Fibroblast of gingiva (primary cell): ENCODE measurements around the gene HNRNPH1.

Experiments
- DNase-seq: peaks from one replicate; pipeline ENCODE4 v3.0.0-alpha.2; 2011; ENCODE audit warnings: low read depth

Gene HNRNPH1

GRCh38 chr5:179605026-179605833, 18.2 kb downstream of the HNRNPH1 start:
- peak; percentile 80 for DNase-seq

GRCh38 chr5:179603308-179603707, 20.2 kb downstream of the HNRNPH1 start:
- no peak for DNase-seq

GRCh38 chr5:179601871-179602625, 21.4 kb downstream of the HNRNPH1 start:
- DNase-seq = no peak

GRCh38 chr5:179599973-179600372, 23.5 kb downstream of the HNRNPH1 start:
- DNase-seq = no peak

GRCh38 chr5:179599566-179599965, 23.9 kb downstream of the HNRNPH1 start:
- no peak for DNase-seq

GRCh38 chr5:179599100-179599499, 24.4 kb downstream of the HNRNPH1 start:
- no peak for DNase-seq

- DNase-seq = no peak
Measured at GRCh38 chr5:179596421-179596820, 27.1 kb downstream of the HNRNPH1 start.

- peak; percentile 65 for DNase-seq
Measured at GRCh38 chr5:179595916-179596315, 27.6 kb downstream of the HNRNPH1 start.

GRCh38 chr5:179588166-179588565, 35.3 kb downstream of the HNRNPH1 start:
- no peak for DNase-seq

GRCh38 chr5:179585941-179586401, 37.5 kb downstream of the HNRNPH1 start:
- no peak for DNase-seq

- no peak for DNase-seq
Measured at GRCh38 chr5:179577286-179577960, 46.0 kb downstream of the HNRNPH1 start.

- no peak for DNase-seq
Measured at GRCh38 chr5:179572386-179572785, 51.1 kb downstream of the HNRNPH1 start.

- DNase-seq = no peak
Measured at GRCh38 chr5:179568721-179569120, 54.8 kb downstream of the HNRNPH1 start.

GRCh38 chr5:179564526-179564925, 58.9 kb downstream of the HNRNPH1 start:
- no peak for DNase-seq
